ENCODE data around the gene VPS37C. TPM values are rescaled to one million over a fixed set of nuclear protein-coding genes. Genes with fewer than 3 reads are reported as not detected.

The VPS37C gene
- total RNA-seq, 4 donors from 2014 or later, result 28.9 to 56.9 (median 40.3) TPM

DNA sequence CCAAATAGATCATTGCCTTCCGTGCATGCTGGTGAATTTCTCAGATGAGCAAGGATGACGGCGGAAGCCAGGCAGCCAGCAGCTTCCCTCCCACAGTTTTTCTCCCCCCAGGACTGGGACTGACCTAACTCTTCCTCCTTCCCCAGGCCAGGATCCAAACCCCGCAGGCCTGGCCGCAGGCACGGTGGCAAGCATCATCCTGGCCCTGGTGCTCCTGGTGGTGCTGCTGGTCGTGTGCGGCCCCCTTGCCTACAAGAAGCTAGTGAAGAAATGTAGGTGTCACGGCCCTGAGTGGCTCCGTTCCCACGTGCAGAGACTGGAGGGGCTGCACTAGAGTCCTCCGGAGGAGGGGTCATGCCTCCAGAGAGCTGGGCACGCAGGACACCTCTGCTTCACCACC, 38.5 kb downstream of the VPS37C start:
- peaks cover 0 to 11% (median 0%) of the 10 kb centered on the region in 3 donors for H3K36me3 ChIP-seq
- no peak overlapping the region for H3K4me3 ChIP-seq
- TF ChIP-seq, protein P1, sequence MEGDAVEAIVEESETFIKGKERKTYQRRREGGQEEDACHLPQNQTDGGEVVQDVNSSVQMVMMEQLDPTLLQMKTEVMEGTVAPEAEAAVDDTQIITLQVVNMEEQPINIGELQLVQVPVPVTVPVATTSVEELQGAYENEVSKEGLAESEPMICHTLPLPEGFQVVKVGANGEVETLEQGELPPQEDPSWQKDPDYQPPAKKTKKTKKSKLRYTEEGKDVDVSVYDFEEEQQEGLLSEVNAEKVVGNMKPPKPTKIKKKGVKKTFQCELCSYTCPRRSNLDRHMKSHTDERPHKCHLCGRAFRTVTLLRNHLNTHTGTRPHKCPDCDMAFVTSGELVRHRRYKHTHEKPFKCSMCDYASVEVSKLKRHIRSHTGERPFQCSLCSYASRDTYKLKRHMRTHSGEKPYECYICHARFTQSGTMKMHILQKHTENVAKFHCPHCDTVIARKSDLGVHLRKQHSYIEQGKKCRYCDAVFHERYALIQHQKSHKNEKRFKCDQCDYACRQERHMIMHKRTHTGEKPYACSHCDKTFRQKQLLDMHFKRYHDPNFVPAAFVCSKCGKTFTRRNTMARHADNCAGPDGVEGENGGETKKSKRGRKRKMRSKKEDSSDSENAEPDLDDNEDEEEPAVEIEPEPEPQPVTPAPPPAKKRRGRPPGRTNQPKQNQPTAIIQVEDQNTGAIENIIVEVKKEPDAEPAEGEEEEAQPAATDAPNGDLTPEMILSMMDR (IDR thresholded peaks at IDR 0.05), result no peak
- no peak for TF ChIP-seq POLR2A (IDR thresholded peaks at IDR 0.05)
- no peaks in the 10 kb centered on the region for H3K4me1 ChIP-seq
- no peak overlapping the region for H3K27ac ChIP-seq
- no peak for DNase-seq
- H3K9me3 ChIP-seq, result no peaks in the 10 kb centered on the region
- H3K27me3 ChIP-seq, result no peaks in the 10 kb centered on the region

DNA sequence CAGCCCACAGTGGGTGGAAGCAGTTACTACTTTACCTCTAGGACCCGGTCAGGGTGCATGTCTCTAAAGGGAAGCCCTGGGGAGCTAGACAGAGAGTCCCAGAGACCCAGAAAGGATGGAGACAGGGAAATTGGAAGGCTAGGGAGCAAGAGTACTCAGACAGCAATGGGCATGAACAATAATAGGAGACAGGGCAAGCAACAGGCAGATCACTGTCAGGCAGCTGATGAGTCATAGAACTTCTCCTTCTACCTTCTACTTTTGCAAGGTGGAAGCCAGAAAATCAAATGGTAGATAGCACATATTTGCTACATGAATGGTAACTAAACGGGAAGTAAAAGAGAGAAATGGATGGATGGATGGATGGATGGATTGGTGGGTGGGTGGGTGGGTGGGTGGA, 39.3 kb downstream of the VPS37C start:
- Histone ChIP-seq H3K27me3 (no peaks in the 10 kb centered on the region), H3K27ac (no peak overlapping the region), H3K4me3 (no peak overlapping the region), H3K4me1 (no peaks in the 10 kb centered on the region), H3K9me3 (no peaks in the 10 kb centered on the region), H3K36me3 (peaks cover 0 to 4% (median 0%) of the 10 kb centered on the region in 3 donors)
- no peak for TF ChIP-seq POLR2A (IDR thresholded peaks at IDR 0.05)
- TF ChIP-seq, protein P1 (IDR thresholded peaks at IDR 0.05), result no peak
- no peak for DNase-seq

DNA sequence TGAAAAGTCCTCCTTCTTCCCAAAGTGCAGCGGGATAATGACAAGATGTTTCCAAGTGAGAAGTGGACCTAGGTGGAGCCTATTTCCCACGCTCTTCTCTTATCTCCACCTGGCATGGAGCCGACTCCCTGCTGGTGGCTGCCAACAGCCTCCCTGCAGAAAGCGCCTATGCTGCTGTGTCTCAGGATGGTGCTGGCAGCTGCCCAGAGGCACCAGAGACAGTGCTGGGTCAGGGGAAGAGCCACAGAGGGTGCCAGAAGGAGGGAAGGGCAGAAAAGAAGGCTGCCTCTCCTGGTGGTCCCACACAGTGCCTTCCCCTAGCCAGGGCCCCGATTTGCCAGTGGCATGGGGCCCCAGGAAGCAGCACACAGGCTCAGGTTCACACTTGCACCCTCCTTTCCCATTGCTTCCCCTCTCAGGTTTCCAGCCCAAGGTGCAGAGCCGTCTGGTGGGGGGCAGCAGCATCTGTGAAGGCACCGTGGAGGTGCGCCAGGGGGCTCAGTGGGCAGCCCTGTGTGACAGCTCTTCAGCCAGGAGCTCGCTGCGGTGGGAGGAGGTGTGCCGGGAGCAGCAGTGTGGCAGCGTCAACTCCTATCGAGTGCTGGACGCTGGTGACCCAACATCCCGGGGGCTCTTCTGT, 39.9 kb downstream of the VPS37C start:
- Histone ChIP-seq H3K27me3 (no peaks in the 10 kb centered on the region), H3K4me3 (no peak overlapping the region), H3K27ac (no peak overlapping the region), H3K9me3 (no peaks in the 10 kb centered on the region), H3K4me1 (no peaks in the 10 kb centered on the region), H3K36me3 (peaks cover 0 to under 1% (median 0%) of the 10 kb centered on the region in 3 donors)
- no peak for TF ChIP-seq POLR2A (IDR thresholded peaks at IDR 0.05)
- TF ChIP-seq, protein P1 (IDR thresholded peaks at IDR 0.05), result no peak
- no peak for DNase-seq

DNA sequence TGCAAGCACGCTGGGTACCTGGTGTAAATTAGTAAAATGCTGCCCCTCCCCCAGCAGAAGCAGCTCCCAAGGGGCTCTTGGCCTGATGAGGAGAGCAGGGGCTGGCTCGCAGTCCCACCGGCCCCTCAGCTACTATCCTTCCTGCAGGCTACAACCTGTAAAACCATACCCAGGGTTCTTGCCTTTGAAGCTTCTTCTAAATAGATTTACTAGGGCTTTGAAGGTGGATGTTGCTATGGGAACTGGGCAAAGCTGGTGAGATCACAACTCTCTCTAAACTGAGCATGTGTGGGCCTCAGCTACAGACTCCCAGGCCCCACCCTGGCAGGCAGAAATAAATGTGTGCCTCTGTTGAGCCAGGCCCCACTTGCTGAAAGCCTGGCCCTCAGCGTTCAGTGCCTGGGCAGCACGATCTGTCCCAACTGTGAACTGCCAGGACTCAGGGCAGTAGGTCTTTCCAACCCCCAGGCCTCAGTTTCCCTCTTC, 40.5 kb downstream of the VPS37C start:
- Histone ChIP-seq H3K9me3 (no peaks in the 10 kb centered on the region), H3K4me3 (no peak overlapping the region), H3K27ac (no peak overlapping the region), H3K4me1 (no peaks in the 10 kb centered on the region), H3K36me3 (no peaks in the 10 kb centered on the region), H3K27me3 (no peaks in the 10 kb centered on the region)
- TF ChIP-seq POLR2A (IDR thresholded peaks at IDR 0.05), result no peak
- TF ChIP-seq, protein P1 (IDR thresholded peaks at IDR 0.05), result no peak
- no peak for DNase-seq

DNA sequence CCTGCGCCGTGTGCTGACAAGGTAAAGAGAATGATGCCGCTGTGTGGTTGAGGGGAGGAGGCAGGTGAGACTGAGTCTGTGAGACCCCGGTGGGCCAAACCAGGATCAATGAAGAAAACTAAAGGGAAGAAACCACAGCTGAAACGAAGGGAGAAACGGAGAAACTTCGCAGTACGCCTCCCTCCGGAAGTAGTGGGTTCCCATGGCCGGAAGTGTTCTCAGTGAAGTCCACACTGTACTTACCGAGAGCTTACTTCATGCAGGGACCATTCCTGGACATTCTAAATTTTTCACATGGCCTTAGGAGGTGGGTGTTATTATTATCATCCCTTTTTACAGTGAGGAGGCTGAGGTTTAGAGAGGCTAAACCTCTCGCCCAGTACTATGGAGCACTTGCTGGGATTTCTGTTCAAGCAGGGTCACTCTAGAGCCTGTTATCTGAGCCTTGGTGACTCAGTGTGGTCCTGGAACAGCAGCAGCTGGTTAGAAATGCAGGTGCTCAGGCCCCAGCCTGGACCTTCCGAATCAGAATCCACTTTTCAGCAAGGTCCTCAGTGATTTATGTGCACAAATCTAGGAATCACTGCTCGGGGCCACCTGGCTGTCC, 41.0 kb downstream of the VPS37C start:
- Histone ChIP-seq H3K4me1 (no peaks in the 10 kb centered on the region), H3K9me3 (no peaks in the 10 kb centered on the region), H3K36me3 (no peaks in the 10 kb centered on the region), H3K4me3 (no peak overlapping the region), H3K27me3 (no peaks in the 10 kb centered on the region), H3K27ac (no peak overlapping the region)
- no peak for TF ChIP-seq POLR2A (IDR thresholded peaks at IDR 0.05)
- TF ChIP-seq, protein P1 (IDR thresholded peaks at IDR 0.05), result no peak
- DNase-seq, result no peak
